GM12874 (cell line): Measurements from ENCODE around the gene SUMO4.

Experiments
- TF ChIP-seq, protein P1 (sequence below): IDR thresholded peaks from 2 replicates; pipeline ENCODE4 v1.5.1; 2011; ENCODE audit warnings: low read depth, mild to moderate bottlenecking, control low read depth, low read length, moderate library complexity; ENCODE audit not compliant: insufficient read depth

Gene SUMO4

DNA sequence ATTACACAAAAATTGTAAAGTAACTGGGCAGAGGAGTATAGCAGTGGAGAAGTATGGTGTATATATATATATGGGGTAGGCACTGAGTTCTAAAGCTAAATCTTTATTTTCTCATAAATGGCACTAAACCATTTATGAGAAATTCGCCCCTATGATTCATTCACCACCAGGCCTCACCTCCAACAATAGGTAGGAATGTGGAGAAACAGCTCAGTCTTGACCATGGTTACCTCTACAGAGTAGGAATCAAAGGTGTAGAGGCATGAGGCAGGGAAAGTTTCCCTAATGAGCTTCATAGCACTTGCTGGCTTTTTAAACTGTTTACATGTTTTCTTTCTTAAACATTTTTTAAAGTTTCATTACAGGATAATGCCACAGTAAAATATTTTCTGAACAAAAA, 36.9 kb upstream of the SUMO4 start:
- TF ChIP-seq, protein P1, sequence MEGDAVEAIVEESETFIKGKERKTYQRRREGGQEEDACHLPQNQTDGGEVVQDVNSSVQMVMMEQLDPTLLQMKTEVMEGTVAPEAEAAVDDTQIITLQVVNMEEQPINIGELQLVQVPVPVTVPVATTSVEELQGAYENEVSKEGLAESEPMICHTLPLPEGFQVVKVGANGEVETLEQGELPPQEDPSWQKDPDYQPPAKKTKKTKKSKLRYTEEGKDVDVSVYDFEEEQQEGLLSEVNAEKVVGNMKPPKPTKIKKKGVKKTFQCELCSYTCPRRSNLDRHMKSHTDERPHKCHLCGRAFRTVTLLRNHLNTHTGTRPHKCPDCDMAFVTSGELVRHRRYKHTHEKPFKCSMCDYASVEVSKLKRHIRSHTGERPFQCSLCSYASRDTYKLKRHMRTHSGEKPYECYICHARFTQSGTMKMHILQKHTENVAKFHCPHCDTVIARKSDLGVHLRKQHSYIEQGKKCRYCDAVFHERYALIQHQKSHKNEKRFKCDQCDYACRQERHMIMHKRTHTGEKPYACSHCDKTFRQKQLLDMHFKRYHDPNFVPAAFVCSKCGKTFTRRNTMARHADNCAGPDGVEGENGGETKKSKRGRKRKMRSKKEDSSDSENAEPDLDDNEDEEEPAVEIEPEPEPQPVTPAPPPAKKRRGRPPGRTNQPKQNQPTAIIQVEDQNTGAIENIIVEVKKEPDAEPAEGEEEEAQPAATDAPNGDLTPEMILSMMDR: no peak

DNA sequence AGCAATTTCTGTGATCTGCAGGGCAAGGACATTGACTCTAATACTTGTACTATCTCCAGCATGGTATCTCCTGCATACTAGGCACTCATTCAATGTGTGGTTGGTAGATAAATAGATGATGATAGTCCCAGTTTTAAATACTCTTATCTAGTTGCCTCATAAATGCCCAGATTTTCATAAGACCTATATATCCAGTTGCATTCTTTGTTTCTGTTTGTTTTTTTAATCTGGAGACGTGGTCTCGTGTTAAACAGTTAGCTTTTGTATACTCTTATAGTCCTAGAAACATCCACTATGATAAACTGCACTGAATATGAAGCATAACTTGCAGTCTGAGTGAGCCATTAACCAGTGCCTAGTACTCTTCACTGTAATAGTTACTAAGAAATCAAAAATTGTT, 35.5 kb upstream of the SUMO4 start:
- TF ChIP-seq, protein P1: no peak

DNA sequence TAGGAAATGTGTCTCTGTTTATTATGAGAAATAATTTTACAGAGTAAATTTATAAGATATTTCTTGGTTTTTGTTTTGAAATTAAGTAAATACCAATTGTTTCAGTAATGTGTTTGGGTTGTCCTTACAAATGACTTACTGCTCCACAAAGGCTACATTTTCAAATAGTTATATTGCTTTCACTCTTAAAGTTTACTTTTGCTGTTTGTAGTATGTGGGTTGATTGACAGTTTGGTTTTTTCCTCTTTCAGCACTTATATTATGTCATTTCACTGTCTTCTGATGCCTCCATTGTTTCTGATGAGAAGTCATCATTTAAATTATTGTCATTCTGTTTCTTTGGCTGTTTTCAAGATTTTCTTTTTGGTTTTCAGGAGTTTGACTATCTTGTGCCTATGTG, 34.9 kb upstream of the SUMO4 start:
- TF ChIP-seq, protein P1: no peak

DNA sequence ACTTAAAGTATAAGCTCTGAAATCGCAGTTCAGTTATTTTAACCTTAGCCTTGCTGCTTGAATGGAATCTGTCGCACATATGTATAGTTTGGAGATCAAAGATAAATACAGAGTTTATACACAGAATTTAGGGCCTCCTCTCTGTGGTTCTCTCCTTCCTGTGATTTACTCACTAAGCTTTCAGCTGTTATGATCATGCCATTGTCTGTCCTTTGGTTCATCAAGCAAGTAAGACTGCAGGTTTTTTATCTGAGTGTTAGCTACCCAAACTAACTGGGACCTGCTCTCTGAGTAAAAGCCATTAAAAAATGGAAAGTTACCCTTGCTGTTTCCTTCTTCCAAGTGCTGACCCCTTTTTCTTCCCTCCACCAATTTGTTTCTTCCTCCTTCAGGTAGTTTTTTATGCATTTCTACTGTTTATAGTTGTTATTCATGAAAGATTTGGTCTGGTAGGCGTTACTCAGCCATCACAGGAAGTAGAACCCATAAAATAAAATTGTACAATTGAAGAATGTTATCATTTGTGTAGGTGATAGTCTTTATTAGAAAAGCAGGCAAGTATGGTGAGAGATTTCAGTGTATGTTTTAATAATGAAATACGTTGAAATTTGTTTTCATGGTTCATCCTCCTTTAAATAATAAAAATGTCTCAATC, 33.7 kb upstream of the SUMO4 start:
- TF ChIP-seq, protein P1: no peak

DNA sequence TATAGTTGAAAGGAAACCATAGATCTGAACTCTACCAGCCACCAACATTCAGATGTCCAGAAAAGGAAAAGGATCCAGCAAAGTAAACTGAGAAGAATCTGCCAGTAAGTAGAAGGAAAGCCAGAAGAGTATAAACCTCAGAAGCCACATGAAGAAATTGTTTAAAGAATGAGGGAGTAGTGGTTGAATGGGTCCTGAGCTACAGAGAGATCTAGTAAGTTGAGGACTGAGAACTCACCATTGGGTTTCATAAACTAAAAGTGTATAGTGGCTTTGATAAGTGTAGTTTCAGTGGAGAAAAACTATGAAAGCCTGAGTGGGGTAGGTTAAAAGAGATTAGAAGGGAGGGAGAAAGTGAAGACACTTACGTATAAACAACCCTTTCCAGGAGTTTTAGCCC, 32.0 kb upstream of the SUMO4 start:
- TF ChIP-seq, protein P1: no peak

DNA sequence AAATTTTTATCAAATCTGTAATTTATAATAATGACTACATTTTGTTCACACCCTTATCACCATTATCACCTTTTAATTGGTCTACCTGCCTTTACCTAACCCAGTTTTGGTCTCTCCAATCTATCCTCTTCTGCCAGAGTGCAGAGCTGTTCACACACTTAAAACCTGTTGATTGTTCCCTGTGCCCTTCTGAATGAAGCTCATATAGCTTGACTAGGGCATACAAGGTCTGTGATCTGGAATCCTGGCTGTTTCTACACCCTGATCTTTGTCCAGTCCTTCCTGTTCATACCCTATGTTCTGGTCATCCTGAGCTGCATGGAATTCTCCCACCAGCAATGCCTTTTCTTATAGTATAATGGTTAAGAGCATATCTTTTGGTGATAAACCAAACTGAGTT, 28.9 kb upstream of the SUMO4 start:
- TF ChIP-seq, protein P1: no peak

DNA sequence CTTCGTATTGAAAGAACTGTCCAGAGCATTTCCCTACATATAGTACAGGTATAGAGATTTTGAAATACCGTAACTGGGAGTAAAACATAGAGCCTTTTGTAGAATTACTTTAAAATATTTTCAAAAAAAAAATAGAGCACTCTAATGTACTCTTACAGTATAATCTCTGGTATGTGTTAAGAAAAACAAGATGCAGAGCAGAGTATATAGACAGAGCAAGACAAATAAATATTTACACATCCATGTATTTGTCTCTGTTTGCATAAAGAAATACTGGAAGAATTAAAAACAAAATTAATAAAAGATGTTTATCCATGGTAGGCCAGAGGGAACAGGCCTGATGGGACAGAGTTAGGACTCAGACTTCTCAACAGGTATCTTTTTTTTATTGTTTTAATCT, 28.0 kb upstream of the SUMO4 start:
- TF ChIP-seq, protein P1: no peak
